K562 (cell line): ENCODE results near the gene SCAP. TPM values are rescaled to one million over a fixed set of nuclear protein-coding genes. Genes with fewer than 3 reads are reported as not detected.
A peak's percentile ranks its signal among the peaks of the same experiment; 100 is the strongest.

Source experiments
- ASH1L ChIP-seq: fragments of 450-650 bp; IDR thresholded peaks from 2 replicates; pipeline ENCODE4 v1.6.1; 2018; ENCODE audit warnings: borderline replicate concordance, mild to moderate bottlenecking, low read depth; ENCODE audit not compliant: partially characterized antibody
- CBFB ChIP-seq: sonication (generic); formaldehyde crosslinking; IDR thresholded peaks from 2 replicates; pipeline ENCODE4 v1.4.0; 2020; ENCODE audit warnings: mild to moderate bottlenecking, missing genetic modification reagents
- CHD1 ChIP-seq: fragments of 200-600 bp; sonication (generic); IDR thresholded peaks from one replicate; pipeline ENCODE4 v1.6.1; 2012; ENCODE audit warnings: mild to moderate bottlenecking, moderate library complexity, low read length, inconsistent platforms
- CHD4 ChIP-seq: fragments of 200-600 bp; sonication (generic); IDR thresholded peaks from 3 replicates; pipeline ENCODE4 v1.6.1; 2012; ENCODE audit warnings: low read depth, mild to moderate bottlenecking, mixed read lengths, low read length, inconsistent platforms; ENCODE audit not compliant: insufficient read depth, insufficient replicate concordance, poor library complexity, severe bottlenecking
- GMEB1 ChIP-seq: fragments of 250-450 bp; sonication (Bioruptor Pico); IDR thresholded peaks from 2 replicates; pipeline ENCODE4 v1.4.0; 2020; ENCODE audit warnings: mild to moderate bottlenecking
- HDAC2 ChIP-seq: fragments of 450-650 bp; IDR thresholded peaks from 2 replicates; pipeline ENCODE4 v1.6.1; 2016; ENCODE audit warnings: mild to moderate bottlenecking
- HMGN3 ChIP-seq: IDR thresholded peaks from 2 replicates; pipeline ENCODE4 v1.6.1; 2011; ENCODE audit warnings: borderline replicate concordance, low read depth, mild to moderate bottlenecking, mixed read lengths, low read length; ENCODE audit not compliant: insufficient read length; ENCODE audit errors: extremely low read depth
- ID3 ChIP-seq, 2 experiments: fragments of 250-450 bp in 1 of 2; fragments of 450-650 bp in 1 of 2; sonication (Bioruptor Pico) in 1 of 2; IDR thresholded peaks; 2 replicates each; pipeline versions ENCODE4 v1.6.1 to v1.8.0; 2016 to 2021; ENCODE audit warnings: mild to moderate bottlenecking in 2 of 2, moderate library complexity in 2 of 2, missing compliant biosample characterization in 1 of 2, missing genetic modification characterization in 1 of 2
- IRF2 ChIP-seq: sonication (generic); formaldehyde crosslinking; IDR thresholded peaks from 2 replicates; pipeline ENCODE4 v1.8.1; 2022; ENCODE audit warnings: mild to moderate bottlenecking, missing genetic modification reagents
- LARP7 ChIP-seq: fragments of 450-650 bp; IDR thresholded peaks from 2 replicates; pipeline ENCODE4 v1.6.1; 2016
- MAFG ChIP-seq: fragments of 450-650 bp; conservative IDR thresholded peaks from 2 replicates; pipeline ENCODE4 v1.6.1; 2016; ENCODE audit warnings: missing genetic modification characterization, missing compliant biosample characterization
- OTX1 ChIP-seq: fragments of 450-650 bp; formaldehyde crosslinking; IDR thresholded peaks from 2 replicates; pipeline ENCODE4 v1.4.0; 2022; ENCODE audit warnings: mild to moderate bottlenecking
- POU5F1 ChIP-seq: fragments of 150-350 bp; IDR thresholded peaks from 2 replicates; pipeline ENCODE4 v1.6.1; 2014; ENCODE audit warnings: borderline replicate concordance, low read length, low read depth, mild to moderate bottlenecking; ENCODE audit not compliant: partially characterized antibody
- RBM39 ChIP-seq: fragments of 200-400 bp; formaldehyde crosslinking; optimal IDR thresholded peaks from 2 replicates; pipeline ENCODE3; 2018; ENCODE audit warnings: low read depth, low read length
- SIRT6 ChIP-seq: IDR thresholded peaks from one replicate; pipeline ENCODE4 v1.6.1; 2012; ENCODE audit warnings: low read depth, mild to moderate bottlenecking, control low read depth, inconsistent platforms, low read length, moderate library complexity
- TARDBP ChIP-seq: fragments of 450-650 bp; IDR thresholded peaks from 2 replicates; pipeline ENCODE4 v1.6.1; 2016
- TEAD2 ChIP-seq: fragments of 450-650 bp; IDR thresholded peaks from 2 replicates; pipeline ENCODE4 v1.6.1; 2016; ENCODE audit warnings: missing genetic modification characterization, control low read depth, missing compliant biosample characterization
- TOE1 ChIP-seq, 2 experiments: fragments of 450-650 bp in 1 of 2; sonication (generic) in 1 of 2; formaldehyde crosslinking in 1 of 2; IDR thresholded peaks; 2 replicates each; pipeline versions ENCODE4 v1.7.1 to v1.8.0; 2016 to 2022; ENCODE audit warnings: borderline replicate concordance in 2 of 2, mild to moderate bottlenecking in 2 of 2, antibody characterized with exemption in 1 of 2, inconsistent platforms in 1 of 2, low read depth in 1 of 2, missing genetic modification reagents in 1 of 2, moderate library complexity in 1 of 2
- ZBED1 ChIP-seq: IDR thresholded peaks from 2 replicates; pipeline ENCODE4 v1.6.1; 2014
- ZBTB26 ChIP-seq: fragments of 450-650 bp; formaldehyde crosslinking; IDR thresholded peaks from 2 replicates; pipeline ENCODE4 v1.4.0; 2022; ENCODE audit warnings: missing genetic modification characterization
- ZC3H11A ChIP-seq: IDR thresholded peaks from 2 replicates; pipeline ENCODE4 v1.6.1; 2012; ENCODE audit warnings: low read depth, low read length, improper control_type of control experiment
- ZNF23 ChIP-seq: fragments of 250-450 bp; sonication (Bioruptor Pico); IDR thresholded peaks from 2 replicates; pipeline ENCODE4 v1.4.0; 2020; ENCODE audit warnings: mild to moderate bottlenecking
- ZNF408 ChIP-seq: fragments of 250-450 bp; sonication (Bioruptor Pico); IDR thresholded peaks from 2 replicates; pipeline ENCODE4 v1.4.0; 2020; ENCODE audit warnings: low read depth, mild to moderate bottlenecking, moderate library complexity
- ZNF561 ChIP-seq: fragments of 450-650 bp; formaldehyde crosslinking; conservative IDR thresholded peaks from 2 replicates; pipeline ENCODE4 v1.4.0; 2020; ENCODE audit warnings: mild to moderate bottlenecking, moderate library complexity
- ZNF764 ChIP-seq: fragments of 250-450 bp; sonication (Bioruptor Pico); IDR thresholded peaks from 2 replicates; pipeline ENCODE4 v1.4.0; 2020; ENCODE audit warnings: low read depth, mild to moderate bottlenecking, moderate library complexity
- ZSCAN32 ChIP-seq: fragments of 450-650 bp; formaldehyde crosslinking; IDR thresholded peaks from 2 replicates; pipeline ENCODE4 v1.4.0; 2020; ENCODE audit warnings: mild to moderate bottlenecking, moderate library complexity
- polyA plus RNA-seq, 8 experiments: library from polyadenylated mRNA; depleted of rRNA in 4 of 8; stranded (reverse) in 5 of 8; unstranded in 3 of 8; fragments of >200 nt; fragmentation: Nextera tagmentation in 2 of 8; fragmentation: Illumina TruSeq in 1 of 8; extraction: Ambion mirVana in 2 of 8; extraction: Trizol in 1 of 8; gene quantifications; 2 replicates each; pipeline versions ENCODE4 v1.2.1 to v1.2.3, GENCODE V29; 2011 to 2014; ENCODE audit warnings: inconsistent platforms in 1 of 8, missing spikeins in 1 of 8
- total RNA-seq, 7 experiments: library from RNA; depleted of rRNA in 6 of 7; stranded (reverse); fragments of >200 nt in 6 of 7; fragmentation: Illumina TruSeq in 2 of 7; extraction: Trizol in 2 of 7; gene quantifications; 2 replicates each; pipeline versions ENCODE4 v1.2.1 to v1.2.3, GENCODE V29; 2011 to 2021; ENCODE audit warnings: low replicate concordance in 1 of 7

The SCAP gene
- total and polyA plus RNA-seq, 9 of the 15 experiments (the other 6 are each of a cell fraction or from before 2014, with no cell fraction given) = 2.6 to 104 (median 37.8) TPM

- TF ChIP-seq ZNF408 (CRISPR knock-in tag) (no peak), MAFG (tag) (no peak), RBM39 (no peak), TEAD2 (no peak), LARP7 (0 out of 2 replicates have a peak, but pooled peaks have one; percentile 9), HDAC2 (peak; percentile 65), ZNF23 (CRISPR knock-in tag) (no peak), CHD1 (no peak), ZNF764 (CRISPR knock-in tag) (no peak), ZNF561 (no peak), TARDBP (peak; percentile 49), ASH1L (no peak), ZSCAN32 (CRISPR knock-in tag) (no peak), OTX1 (no peak), HMGN3 (no peak), ZBED1 (no peak), GMEB1 (CRISPR knock-in tag) (peak; percentile 98), CHD4 (no peak), IRF2 (CRISPR knock-in tag) (no peak), ZBTB26 (CRISPR knock-in tag) (no peak), SIRT6 (no peak), ZC3H11A (no peak), CBFB (CRISPR knock-in tag) (peak; percentile 49; the same call in 1 of the 2 replicates), TOE1 (IDR thresholded peaks at IDR 0.05; ENCODE audit: borderline replicate concordance) (no peak), TOE1 (CRISPR knock-in tag; IDR thresholded peaks at IDR 0.05; ENCODE audit: borderline replicate concordance, low read depth) (peak; percentile 63; the same call in 1 of the 2 replicates), ID3 (CRISPR knock-in tag; IDR thresholded peaks at IDR 0.05) (no peak), ID3 (tag; IDR thresholded peaks at IDR 0.05) (peak; percentile 94), POU5F1 (peak; percentile 44)
Observed at GRCh38 chr3:47475570-47476329, at the start of gene SCAP (continued).
